Smooth muscle cell (in vitro differentiated cells): ENCODE results near the gene S1PR2. TPM values are rescaled to one million over a fixed set of nuclear protein-coding genes. Genes with fewer than 3 reads are reported as not detected.
A peak's percentile ranks its signal among the peaks of the same experiment; 100 is the strongest.
"Not testable (repeated sequence)": the region's sequence is repeated elsewhere in the genome, so short reads cannot be mapped to it uniquely, and the experiment has no call there.

Experiments
- DNase-seq: peaks from one replicate; lab custom pipeline; 2025; ENCODE audit not compliant: unreplicated experiment; lab: John Stamatoyannopoulos, UW
- H2AFZ ChIP-seq: fragments of 200-600 bp; sonication (generic); 2 replicates; pipeline ENCODE4 v1.6.0; 2016; ENCODE audit warnings: antibody characterized with exemption, low read depth, mild to moderate bottlenecking
- H3F3A ChIP-seq: fragments of 200-600 bp; sonication (generic); 2 replicates; pipeline ENCODE4 v1.6.0; 2017; ENCODE audit warnings: antibody characterized with exemption, low read depth
- H3K27ac ChIP-seq: fragments of 200-600 bp; sonication (generic); 2 replicates; pipeline ENCODE4 v1.5.1; 2016; ENCODE audit warnings: low read depth, mild to moderate bottlenecking
- H3K27me3 ChIP-seq: fragments of 200-600 bp; sonication (generic); 2 replicates; pipeline ENCODE4 v1.6.1; 2016; ENCODE audit warnings: low read depth, mild to moderate bottlenecking
- H3K36me3 ChIP-seq: fragments of 200-600 bp; sonication (generic); 2 replicates; pipeline ENCODE4 v1.5.1; 2016; ENCODE audit warnings: low read depth
- H3K4me1 ChIP-seq: fragments of 200-600 bp; sonication (generic); 2 replicates; pipeline ENCODE4 v1.5.1; 2016; ENCODE audit warnings: low read depth
- H3K4me2 ChIP-seq: fragments of 200-600 bp; sonication (generic); 2 replicates; pipeline ENCODE4 v1.6.0; 2016; ENCODE audit warnings: mild to moderate bottlenecking
- H3K4me3 ChIP-seq: fragments of 200-600 bp; sonication (generic); 2 replicates; pipeline ENCODE4 v1.5.1; 2016; ENCODE audit warnings: mild to moderate bottlenecking
- H3K79me2 ChIP-seq: fragments of 200-600 bp; sonication (generic); 2 replicates; pipeline ENCODE4 v1.6.0; 2016; ENCODE audit warnings: low read depth, mild to moderate bottlenecking
- H3K9ac ChIP-seq: fragments of 200-600 bp; sonication (generic); 2 replicates; pipeline ENCODE4 v1.6.0; 2016; ENCODE audit warnings: low read depth
- H3K9me3 ChIP-seq: fragments of 200-600 bp; sonication (generic); replicated peaks from 2 replicates; pipeline ENCODE4 v1.5.1; 2016; ENCODE audit warnings: low read depth
- H4K20me1 ChIP-seq: fragments of 200-600 bp; sonication (generic); 2 replicates; pipeline ENCODE4 v1.6.0; 2016; ENCODE audit warnings: low read depth
- CTCF ChIP-seq: fragments of 200-600 bp; sonication (generic); IDR thresholded peaks from 2 replicates; pipeline ENCODE4 v1.5.1; 2017; ENCODE audit warnings: borderline replicate concordance, mild to moderate bottlenecking, antibody characterized with exemption; ENCODE audit not compliant: insufficient read depth, poor library complexity, severe bottlenecking
- WGBS: methylation state at CpG from one replicate; pipeline ENCODE4 v1.1.7; 2016; ENCODE audit warnings: low lambda C conversion rate; 5-methylcytosine and 5-hydroxymethylcytosine counted together
- polyA plus RNA-seq: library from polyadenylated mRNA; unstranded; fragments of >200 nt; fragmentation: Nextera tagmentation; extraction: Ambion mirVana; gene quantifications from 2 replicates; pipeline ENCODE4 v1.2.1, GENCODE V29; 2016
- total RNA-seq: library from RNA; depleted of rRNA; stranded (reverse); fragments of >200 nt; gene quantifications from 2 replicates; pipeline ENCODE4 v1.2.3, GENCODE V29; 2014

S1PR2 gene
- total and polyA plus RNA-seq, 2 experiments from 2014 or later = 6.5 to 9.8 TPM

- Histone ChIP-seq H3K27me3 (no peaks in the 10 kb centered on the region), H2AFZ (no peak overlapping the region), H3K79me2 (no peaks in the 10 kb centered on the region), H3F3A (no peaks in the 10 kb centered on the region), H3K4me1 (no peaks in the 10 kb centered on the region), H3K4me2 (peak overlapping the region; percentile 17), H3K36me3 (no peaks in the 10 kb centered on the region), H3K27ac (peak overlapping the region; percentile 63), H3K9ac (no peak overlapping the region), H3K4me3 (no peak overlapping the region), H3K9me3 (no peaks in the 10 kb centered on the region), H4K20me1 (no peaks in the 10 kb centered on the region)
- 49% methylated on average over 10 of the region's 10 CpGs for WGBS
- DNase-seq = no peak
- TF ChIP-seq CTCF = no peak
These were observed 24.8 kb downstream of the S1PR2 start for GRCh38 chr19:10206226-10206885.

- no peak for TF ChIP-seq CTCF
- H3K4me2 ChIP-seq = peak overlapping the region; percentile 17
- H3K9ac ChIP-seq = no peak overlapping the region
- H3K79me2 ChIP-seq = no peaks in the 10 kb centered on the region
- WGBS = 86% methylated on average over 4 of the region's 4 CpGs
- no peaks in the 10 kb centered on the region for H3K27me3 ChIP-seq
- H3K4me3 ChIP-seq = no peak overlapping the region
- H3F3A ChIP-seq = no peaks in the 10 kb centered on the region
- no peak overlapping the region for H2AFZ ChIP-seq
- H4K20me1 ChIP-seq = no peaks in the 10 kb centered on the region
- H3K4me1 ChIP-seq = no peaks in the 10 kb centered on the region
- DNase-seq = no peak
- peak overlapping the region; percentile 63 for H3K27ac ChIP-seq
- no peaks in the 10 kb centered on the region for H3K36me3 ChIP-seq
- H3K9me3 ChIP-seq = no peaks in the 10 kb centered on the region
These were observed 25.5 kb downstream of the S1PR2 start for GRCh38 chr19:10205636-10206035.

- Histone ChIP-seq H3K9ac (no peak overlapping the region), H4K20me1 (no peaks in the 10 kb centered on the region), H3K79me2 (no peaks in the 10 kb centered on the region), H3K4me1 (no peaks in the 10 kb centered on the region), H3K27me3 (no peaks in the 10 kb centered on the region), H3K4me3 (no peak overlapping the region), H3K9me3 (no peaks in the 10 kb centered on the region), H3K27ac (no peak overlapping the region), H3K36me3 (no peaks in the 10 kb centered on the region), H2AFZ (no peak overlapping the region), H3F3A (no peaks in the 10 kb centered on the region), H3K4me2 (no peak overlapping the region)
- no peak for DNase-seq
- TF ChIP-seq CTCF = no peak
- 94% methylated on average over 3 of the region's 3 CpGs for WGBS
These were observed 27.4 kb downstream of the S1PR2 start for GRCh38 chr19:10203686-10204085.

- no peaks in the 10 kb centered on the region for H3K27me3 ChIP-seq
- H4K20me1 ChIP-seq = no peaks in the 10 kb centered on the region
- no peak for TF ChIP-seq CTCF
- no peak overlapping the region for H2AFZ ChIP-seq
- H3K79me2 ChIP-seq = no peaks in the 10 kb centered on the region
- H3K4me3 ChIP-seq = no peak overlapping the region
- H3K36me3 ChIP-seq = no peaks in the 10 kb centered on the region
- DNase-seq = no peak
- H3K27ac ChIP-seq = no peak overlapping the region
- no peaks in the 10 kb centered on the region for H3F3A ChIP-seq
- H3K9ac ChIP-seq = no peak overlapping the region
- WGBS = 81% methylated on average over 3 of the region's 3 CpGs
- H3K9me3 ChIP-seq = no peaks in the 10 kb centered on the region
- no peak overlapping the region for H3K4me2 ChIP-seq
- no peaks in the 10 kb centered on the region for H3K4me1 ChIP-seq
These were observed 30.0 kb downstream of the S1PR2 start for GRCh38 chr19:10201176-10201575.

GRCh38 chr19:10200101-10200500, 31.0 kb downstream of the S1PR2 start:
- not testable (repeated sequence) for H3K4me3 ChIP-seq, H3K79me2 ChIP-seq, H3K9ac ChIP-seq, H3F3A ChIP-seq, H4K20me1 ChIP-seq, H3K4me2 ChIP-seq, H2AFZ ChIP-seq, DNase-seq, H3K4me1 ChIP-seq, H3K27me3 ChIP-seq, H3K36me3 ChIP-seq, H3K9me3 ChIP-seq, H3K27ac ChIP-seq
- WGBS = 82% methylated on average over 15 of the region's 15 CpGs
